NB4 (cell line): ENCODE data around the gene PA2G4.

Source experiments
- CTCF ChIP-seq: IDR thresholded peaks from one replicate; pipeline ENCODE4 v1.5.1; 2012; ENCODE audit warnings: low read depth, low read length
- MAX ChIP-seq: IDR thresholded peaks from 2 replicates; pipeline ENCODE4 v1.6.1; 2011; ENCODE audit warnings: low read depth, low read length
- MYC ChIP-seq: IDR thresholded peaks from 2 replicates; pipeline ENCODE4 v1.6.1; 2011; ENCODE audit warnings: low read depth, low read length
- POLR2A ChIP-seq: IDR thresholded peaks from 2 replicates; pipeline ENCODE4 v1.6.1; 2011; ENCODE audit warnings: mild to moderate bottlenecking; ENCODE audit not compliant: insufficient read length; ENCODE audit errors: extremely low read depth

GRCh38 chr12:56121204-56121870 lies 17.0 kb downstream of the PA2G4 start:
- TF ChIP-seq CTCF (no peak), POLR2A (no peak), MAX (no peak), MYC (no peak)
